22Rv1 (cell line): ENCODE measurements around the gene SCO2.

Source experiments
- H3K27ac ChIP-seq: fragments of 450-650 bp; 2 replicates; pipeline ENCODE4 v1.5.1; 2017
- CTCF ChIP-seq: fragments of 450-650 bp; IDR thresholded peaks from 2 replicates; pipeline ENCODE4 v1.5.1; 2017; ENCODE audit warnings: mild to moderate bottlenecking
- ZFX ChIP-seq: fragments of 450-650 bp; IDR thresholded peaks from 2 replicates; pipeline ENCODE4 v1.6.1; 2017; ENCODE audit warnings: antibody characterized with exemption, borderline replicate concordance

The SCO2 gene

DNA sequence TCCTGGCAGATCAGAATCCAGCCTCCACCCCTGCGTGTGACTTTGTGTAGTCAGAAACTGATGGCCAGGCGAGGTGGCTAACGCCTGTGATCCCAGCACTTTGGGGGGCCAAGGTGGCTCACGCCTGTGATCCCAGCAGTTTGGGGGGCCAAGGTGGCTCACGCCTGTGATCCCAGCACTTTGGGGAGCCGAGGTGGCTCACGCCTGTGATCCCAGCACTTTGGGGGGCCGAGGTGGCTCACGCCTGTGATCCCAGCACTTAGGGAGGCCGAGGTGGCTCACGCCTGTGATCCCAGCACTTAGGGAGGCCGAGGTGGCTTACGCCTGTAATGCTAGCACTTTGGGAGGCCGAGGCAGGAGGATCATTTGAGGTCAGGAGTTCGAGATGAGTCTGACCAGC is 12.2 kb downstream of the SCO2 start:
- no peak overlapping the region for H3K27ac ChIP-seq
- no peak for TF ChIP-seq CTCF

GRCh38 chr22:50508897-50509296 is 16.5 kb downstream of the SCO2 start:
- TF ChIP-seq CTCF (no peak), ZFX (no peak)
- H3K27ac ChIP-seq: peak overlapping the region; percentile 80

- TF ChIP-seq CTCF: no peak
- no peak for TF ChIP-seq ZFX
- peak within 1 kb of the TSS; percentile 80 for H3K27ac ChIP-seq
Measured at GRCh38 chr22:50507991-50508884, 17.2 kb downstream of the SCO2 start, which contains the start of gene NCAPH2. Gene NCAPH2, plus strand, starts transcription at chr22:50508224. Its CDS starts 114 bp downstream, at chr22:50508338.

- H3K27ac ChIP-seq: peak within 1 kb of the TSS; percentile 80
Measured at GRCh38 chr22:50507421-50507990, 17.9 kb downstream of the SCO2 start, which contains the start of gene LMF2. Gene LMF2, minus strand, starts transcription at chr22:50507702. Its CDS starts 27 bp downstream, at chr22:50507675.

DNA sequence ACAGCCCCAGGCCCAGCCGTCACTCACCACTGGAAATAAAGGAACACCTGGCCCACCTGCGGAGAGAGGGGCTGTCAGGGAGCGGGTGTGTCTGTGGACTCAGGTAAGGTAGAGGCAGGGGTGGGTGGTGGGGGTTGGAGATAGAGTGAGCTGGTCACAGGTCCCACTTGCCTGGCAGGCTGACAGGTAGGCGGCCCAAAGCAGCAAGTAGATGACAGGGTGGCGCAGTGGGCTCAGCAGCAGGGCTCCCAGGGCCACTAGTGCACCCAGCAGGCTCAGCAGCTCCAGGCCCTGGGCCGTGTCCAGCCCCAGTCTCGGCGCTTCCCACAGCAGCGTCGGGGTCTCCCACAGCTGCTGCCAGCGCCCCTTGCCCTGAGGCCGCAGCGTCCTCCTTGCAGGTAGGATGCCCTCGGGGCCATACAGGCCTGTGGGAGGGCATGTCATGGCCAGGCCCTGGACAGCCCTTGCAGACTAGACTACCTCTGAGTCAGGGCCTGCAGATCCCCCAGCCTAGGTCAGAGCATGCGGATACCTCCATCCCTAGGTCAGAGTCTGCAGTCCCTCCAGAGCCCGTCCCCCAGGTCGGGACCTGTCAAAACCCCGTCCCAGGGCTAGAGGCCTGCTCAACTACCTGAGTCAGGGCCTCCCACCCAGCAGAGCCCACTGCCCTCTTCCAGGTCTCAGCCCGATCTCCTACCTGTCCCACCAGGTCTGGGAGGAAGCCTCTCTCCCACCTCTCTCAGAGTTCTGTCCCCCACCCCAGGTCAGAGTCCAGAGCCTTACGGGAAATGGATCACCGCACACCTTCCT is 18.6 kb downstream of the SCO2 start:
- TF ChIP-seq CTCF (no peak), ZFX (no peak)
- H3K27ac ChIP-seq: peak overlapping the region; percentile 73

More at GRCh38 chr22:50507421-50507990, 17.9 kb downstream of the SCO2 start, which contains the start of gene LMF2:
- TF ChIP-seq CTCF (no peak), ZFX (no peak)

- peak overlapping the region; percentile 73 for H3K27ac ChIP-seq
- TF ChIP-seq ZFX (no peak), CTCF (no peak)
Measured at GRCh38 chr22:50505776-50506610, 19.4 kb downstream of the SCO2 start.
